CD4-positive, alpha-beta T cell treated with Interleukin-17A for 1 hour (primary cell): ENCODE measurements around the gene TMEM41B.
"Not testable (repeated sequence)": the region's sequence is repeated elsewhere in the genome, so short reads cannot be mapped to it uniquely, and the experiment has no call there.

ENCODE experiments used
- DNase-seq: peaks from one replicate; pipeline ENCODE4 v3.0.0-alpha.2; 2020

Gene TMEM41B

DNA sequence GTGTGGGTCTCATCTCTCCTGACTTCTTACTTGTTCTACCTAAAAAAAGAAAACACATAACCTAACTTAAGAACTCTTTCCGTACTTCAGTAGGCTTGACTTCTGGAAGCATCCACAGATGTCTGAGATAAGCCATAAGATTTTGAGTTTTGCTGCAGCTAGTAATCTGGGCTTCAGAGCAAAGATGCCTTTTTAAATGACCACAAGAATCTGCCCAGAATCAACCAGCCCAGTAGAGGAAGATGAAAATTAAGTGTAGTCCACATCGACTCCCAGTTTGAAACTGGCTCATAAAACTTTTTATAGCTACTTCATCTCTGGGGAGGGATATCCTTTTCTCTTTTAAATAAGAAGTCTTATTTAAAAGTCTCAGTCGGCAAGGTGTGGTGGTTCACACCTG is 60.0 kb downstream of the TMEM41B start:
- no peak for DNase-seq

- no peak for DNase-seq
These were observed 61.3 kb downstream of the TMEM41B start for GRCh38 chr11:9253086-9253485.

DNA sequence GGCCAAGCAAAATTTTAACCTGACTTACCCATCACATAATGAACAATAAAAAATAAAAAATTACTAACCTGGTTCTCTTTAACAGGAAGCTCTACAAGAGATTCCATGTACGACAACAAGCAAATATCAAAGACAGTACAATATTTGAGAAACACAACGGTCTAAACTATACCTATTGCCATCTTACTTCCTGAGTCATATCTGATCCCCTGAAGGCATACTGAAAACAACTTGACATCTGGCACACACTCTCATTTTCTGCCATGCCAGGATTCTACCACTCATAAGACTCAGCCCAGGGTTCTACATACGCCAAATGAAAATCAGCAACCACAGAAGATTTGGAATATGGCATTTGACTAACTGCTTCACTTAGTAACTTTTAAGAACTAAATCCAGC is 63.1 kb downstream of the TMEM41B start:
- DNase-seq: peak; percentile 5

- DNase-seq: peak; percentile 66
These were observed 64.2 kb downstream of the TMEM41B start for GRCh38 chr11:9250139-9250582.

GRCh38 chr11:9249252-9249651 is 65.1 kb downstream of the TMEM41B start:
- no peak for DNase-seq

- DNase-seq: no peak
These were observed 66.5 kb downstream of the TMEM41B start for GRCh38 chr11:9247863-9248262.

DNA sequence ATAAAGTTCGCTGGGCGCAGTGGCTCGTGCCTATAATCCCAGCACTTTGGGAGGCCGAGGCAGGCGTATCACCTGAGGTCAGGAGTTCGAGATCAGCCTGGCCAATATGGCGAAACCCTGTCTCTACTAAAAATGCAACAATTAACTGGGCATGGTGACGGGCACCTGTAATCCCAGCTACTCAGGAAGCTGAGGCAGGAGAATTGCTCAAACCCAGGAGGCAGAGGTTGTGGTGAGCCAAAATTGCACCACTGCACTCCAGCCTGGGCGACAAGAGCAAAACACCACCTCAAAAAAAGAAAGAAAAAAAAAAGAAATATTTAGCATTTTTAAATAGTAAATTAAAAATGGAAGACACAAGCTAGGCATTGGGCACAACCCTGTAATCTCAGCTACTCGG is 78.2 kb downstream of the TMEM41B start:
- not testable (repeated sequence) for DNase-seq

GRCh38 chr11:9232482-9232881 is 81.9 kb downstream of the TMEM41B start:
- no peak for DNase-seq

DNA sequence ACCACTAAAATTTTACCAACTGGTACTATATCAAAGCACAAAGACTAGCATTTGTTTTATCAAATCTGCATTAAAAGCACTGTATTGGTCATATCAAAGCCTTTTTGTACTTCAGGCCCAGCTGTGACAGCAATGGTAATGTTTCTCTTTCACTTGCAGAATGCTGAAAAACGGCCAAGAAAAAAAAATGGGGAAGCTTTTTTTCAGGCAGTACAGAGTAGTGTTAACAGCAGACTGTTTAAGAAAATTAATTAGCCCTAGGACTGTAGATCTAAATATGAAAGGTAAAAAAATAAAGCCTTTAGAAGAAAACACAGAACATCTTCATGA is 82.6 kb downstream of the TMEM41B start:
- DNase-seq: peak; percentile 13
